DMS153 (cell line): ENCODE data around the gene ORMDL3.

Source experiments
- DNase-seq: peaks from one replicate; lab custom pipeline; 2025; lab: John Stamatoyannopoulos, UW

Gene ORMDL3

GRCh38 chr17:39927101-39927928, at the start of gene ORMDL3, which contains the start of gene LRRC3C:
Gene ORMDL3, minus strand, starts transcription at chr17:39927601. Its CDS starts 3,398 bp downstream, at chr17:39924203.
Gene LRRC3C, plus strand, starts transcription at chr17:39927732. Its CDS starts 13,792 bp downstream, at chr17:39941524.
- peak; percentile 73 for DNase-seq

- no peak for DNase-seq
These were observed 48.4 kb upstream of the ORMDL3 start for GRCh38 chr17:39975801-39976200.

DNA sequence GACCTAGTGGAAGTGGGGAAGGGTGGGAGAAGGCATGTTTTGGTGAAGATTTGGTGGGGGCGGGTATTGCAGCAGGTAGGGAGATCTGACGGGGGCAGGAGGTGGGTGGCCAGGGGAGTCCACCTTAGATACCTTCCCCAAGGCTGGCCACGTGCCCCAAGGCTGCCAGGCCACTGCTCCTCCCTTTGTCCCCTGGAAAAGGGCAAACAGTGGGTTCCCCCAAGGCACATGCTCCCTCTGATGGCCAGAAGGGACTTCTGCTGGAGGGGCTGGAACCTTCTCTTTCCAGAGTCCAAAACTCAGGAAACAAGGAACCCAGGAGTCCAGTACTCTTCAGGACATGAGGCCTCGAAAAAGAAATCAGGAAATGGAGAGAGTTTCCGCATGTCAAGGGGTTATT, 47.0 kb upstream of the ORMDL3 start:
- no peak for DNase-seq

GRCh38 chr17:39973496-39973895, 46.1 kb upstream of the ORMDL3 start:
- DNase-seq, result no peak

GRCh38 chr17:39972271-39972670, 44.9 kb upstream of the ORMDL3 start:
- DNase-seq, result no peak

DNA sequence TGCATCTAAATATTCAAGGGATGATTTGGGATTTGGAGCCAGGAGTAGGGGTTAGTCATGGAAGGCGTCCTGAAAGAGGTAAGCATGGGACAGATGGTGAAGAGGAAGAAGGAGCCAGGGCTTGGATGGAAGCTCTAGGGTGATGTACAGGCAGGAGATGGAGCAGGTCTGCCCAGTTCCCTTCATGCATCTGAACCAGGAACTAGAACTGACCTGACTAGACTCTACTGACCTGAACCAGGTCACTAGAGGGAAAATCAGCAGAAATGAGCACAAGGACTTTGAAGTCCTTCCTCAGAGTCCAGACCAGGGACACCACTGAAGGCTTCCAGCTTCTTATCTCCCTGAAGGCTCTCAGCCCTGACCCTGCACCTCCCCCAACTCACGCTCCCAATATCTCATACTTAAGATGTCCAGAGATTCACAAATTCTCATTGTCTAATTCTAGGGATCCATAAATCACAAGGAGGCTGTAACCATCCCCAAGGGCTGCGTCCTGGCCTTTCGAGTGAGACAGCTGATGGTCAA, 43.7 kb upstream of the ORMDL3 start:
- DNase-seq, result no peak

GRCh38 chr17:39970157-39970692, 42.8 kb upstream of the ORMDL3 start:
- DNase-seq, result no peak

DNA sequence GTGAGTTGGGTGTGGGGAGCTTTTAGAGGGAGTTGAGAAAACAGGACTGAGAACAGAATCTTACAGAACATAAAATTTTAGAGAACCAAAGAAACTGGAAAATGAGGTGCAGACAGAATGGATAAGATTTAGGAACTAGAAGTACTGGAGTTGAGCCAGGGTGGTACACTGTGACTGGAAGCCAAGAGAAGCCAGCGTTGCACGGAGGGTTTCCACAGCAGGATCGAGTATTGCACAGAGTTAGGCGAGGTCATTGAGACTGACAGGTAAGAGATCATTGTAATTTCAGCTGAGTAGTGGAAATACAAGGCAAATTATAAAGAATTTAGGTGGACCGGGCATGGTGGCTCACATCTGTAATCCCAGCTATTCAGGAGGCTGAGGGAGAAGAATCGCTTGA, 42.0 kb upstream of the ORMDL3 start:
- no peak for DNase-seq

GRCh38 chr17:39968761-39969160, 41.4 kb upstream of the ORMDL3 start:
- DNase-seq, result no peak

DNA sequence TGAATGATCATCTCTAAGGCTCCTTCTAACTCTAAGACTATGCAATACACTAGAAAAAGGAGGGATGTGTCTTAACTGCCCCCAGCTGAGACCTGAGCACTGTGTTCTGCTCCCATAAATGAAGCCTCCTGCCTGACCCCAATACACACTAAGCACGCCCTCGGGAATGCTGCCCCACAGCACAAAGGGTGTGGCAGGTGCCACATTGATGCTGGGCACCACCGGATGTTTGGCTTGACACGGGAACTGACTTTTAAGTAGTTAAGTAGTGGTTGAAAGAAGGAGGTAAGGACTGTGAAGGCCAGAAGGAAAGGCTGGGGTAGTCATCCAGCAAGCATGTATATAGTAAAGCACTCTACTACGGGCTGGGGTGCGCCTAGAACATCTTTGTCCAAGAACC, 39.4 kb upstream of the ORMDL3 start:
- DNase-seq, result no peak

DNA sequence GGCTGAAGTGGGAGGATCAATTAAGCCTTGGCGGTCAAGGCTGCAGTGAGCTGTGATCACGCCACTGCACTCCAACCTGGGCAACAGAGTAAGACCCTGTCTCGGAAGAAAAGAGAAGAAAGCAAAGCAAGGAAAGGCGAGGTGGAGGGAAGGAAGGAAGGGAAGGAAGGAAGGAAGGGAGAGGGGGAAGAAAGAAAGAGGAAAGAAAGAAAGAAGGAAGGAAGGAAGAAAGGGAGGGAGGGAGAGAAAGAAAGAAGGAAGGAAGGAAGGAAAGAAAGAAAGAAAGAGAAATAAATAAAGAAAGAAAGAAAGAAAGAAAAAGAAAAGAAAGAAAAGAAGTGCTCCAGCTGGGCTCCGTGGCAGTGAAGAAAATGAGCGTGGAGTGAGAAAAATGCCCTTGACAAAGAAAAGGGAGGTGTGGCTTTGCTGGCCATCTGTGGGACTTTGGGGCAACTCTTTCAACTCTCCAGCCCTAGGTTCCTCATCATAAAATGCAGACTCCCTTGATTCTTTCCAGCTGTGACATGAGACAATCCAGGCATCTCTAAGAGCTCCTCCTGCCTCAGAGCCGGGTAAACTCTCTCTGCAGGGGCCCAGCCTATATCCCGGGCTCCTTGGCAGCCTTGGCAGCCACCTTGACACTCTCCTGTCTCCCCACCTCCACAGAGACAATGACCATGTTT, 37.8 kb upstream of the ORMDL3 start:
- DNase-seq, result no peak

DNA sequence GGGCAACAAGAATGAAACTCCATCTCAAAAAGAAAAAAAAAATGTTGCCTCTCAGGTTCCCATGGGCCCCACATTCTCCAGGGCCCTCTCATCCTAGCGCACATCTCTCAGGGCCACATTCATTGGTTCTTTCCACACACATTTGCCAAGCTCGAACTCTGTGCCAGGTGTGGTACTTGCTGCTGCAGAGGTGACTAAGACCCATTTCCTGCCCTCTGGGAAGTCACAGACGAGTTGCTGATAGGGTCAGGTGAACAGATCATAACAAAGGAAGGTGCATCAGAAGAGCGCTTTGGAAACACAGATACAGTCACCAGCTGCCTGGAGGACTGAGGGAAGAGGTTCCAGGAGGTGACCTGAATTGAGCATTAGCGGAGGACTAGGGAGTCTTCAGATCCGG, 36.4 kb upstream of the ORMDL3 start:
- DNase-seq, result peak; percentile 48

GRCh38 chr17:39962642-39963220, 35.3 kb upstream of the ORMDL3 start, which contains the start of gene GSDMA:
Gene GSDMA, plus strand, starts transcription at chr17:39963004. Its CDS starts 2,684 bp downstream, at chr17:39965688.
- DNase-seq, result peak; percentile 53

DNA sequence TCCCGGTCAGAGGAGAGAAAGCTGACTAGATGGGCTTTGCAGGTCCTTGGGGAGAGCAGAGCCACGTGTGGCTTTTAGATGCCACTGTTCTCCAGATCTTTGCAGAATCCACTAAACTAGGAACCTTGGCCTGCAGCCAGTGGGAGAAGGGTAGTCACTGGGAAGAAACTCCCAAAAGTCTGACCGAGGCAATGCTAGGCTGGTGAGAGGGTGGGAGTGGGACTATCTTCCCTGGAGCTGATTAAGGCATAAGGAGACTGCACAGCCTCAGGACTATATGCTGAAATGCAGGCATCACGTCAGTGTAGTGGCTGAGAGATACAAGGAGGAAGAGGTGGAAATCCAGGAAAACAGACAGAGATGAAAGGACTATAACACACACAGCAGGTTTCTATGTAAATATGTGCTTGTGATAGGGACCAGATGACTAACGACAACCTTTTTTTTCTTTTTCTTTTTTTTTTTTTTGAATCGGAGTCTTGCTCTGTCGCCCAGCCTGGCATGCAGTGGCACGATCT, 33.2 kb upstream of the ORMDL3 start:
- peak; percentile 12 for DNase-seq

DNA sequence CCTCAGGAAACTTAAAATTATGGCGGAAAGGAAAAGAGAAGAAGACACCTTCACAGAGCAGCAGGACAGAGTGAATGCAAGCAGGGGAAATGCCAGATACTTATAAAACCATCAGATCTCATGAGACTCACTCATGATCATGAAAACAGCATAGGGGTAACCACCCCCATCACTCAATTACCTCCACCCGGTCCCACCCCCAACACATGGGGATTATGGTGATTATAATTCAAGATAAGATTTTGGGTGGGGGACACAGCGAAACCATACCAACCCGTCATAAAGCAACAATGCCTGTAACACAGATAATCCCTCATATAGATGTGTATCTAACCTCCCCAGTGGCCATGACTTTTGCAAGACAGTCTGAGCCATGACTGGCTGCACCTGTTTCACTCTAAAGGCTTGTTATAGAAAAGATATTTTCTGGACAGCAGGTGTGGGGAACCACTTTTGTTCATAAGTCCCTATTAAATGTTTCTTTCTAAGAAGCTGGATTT, 28.4 kb upstream of the ORMDL3 start:
- no peak for DNase-seq

- no peak for DNase-seq
These were observed 27.5 kb upstream of the ORMDL3 start for GRCh38 chr17:39954876-39955275.

- DNase-seq, result no peak
These were observed 26.1 kb upstream of the ORMDL3 start for GRCh38 chr17:39953471-39953888.

DNA sequence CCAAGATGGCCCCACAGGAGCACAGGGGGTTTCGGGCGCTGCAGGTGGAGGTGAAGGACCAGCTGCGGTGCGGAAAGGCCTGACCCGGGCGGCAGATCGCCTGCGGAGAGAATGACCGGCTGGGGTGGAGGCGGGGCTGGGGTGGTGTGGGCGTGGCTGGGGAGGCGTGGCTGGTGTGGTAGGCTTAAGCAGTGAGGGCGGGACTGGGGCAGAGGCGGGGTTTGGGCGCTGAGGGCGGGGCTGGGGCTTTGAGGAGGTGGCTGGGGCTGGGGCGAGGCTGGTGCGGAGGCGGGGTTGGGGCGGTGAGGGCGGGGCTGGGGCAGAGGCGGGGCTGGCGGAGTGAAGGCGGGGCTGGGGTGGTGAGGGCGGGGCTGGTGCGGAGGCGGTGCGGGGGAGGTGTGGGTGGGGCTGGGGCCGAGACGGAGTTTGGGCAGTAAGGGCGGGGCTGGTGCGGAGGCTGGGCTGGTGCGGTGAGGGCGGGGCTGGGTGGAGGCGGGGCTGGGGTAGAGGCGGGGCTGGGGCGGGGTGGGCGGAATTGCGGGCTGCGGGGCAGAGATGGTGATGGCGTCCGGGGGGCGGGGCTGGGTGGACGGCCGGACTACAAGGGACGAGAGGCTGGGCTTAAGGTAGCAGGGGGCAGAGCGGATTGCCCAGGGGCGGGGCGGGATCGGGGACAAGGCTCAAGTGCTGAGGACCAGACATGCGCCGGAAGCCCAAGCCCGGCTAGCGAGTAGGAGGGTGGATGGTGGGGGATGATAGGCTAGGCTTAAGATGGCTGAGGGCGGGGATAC, 25.5 kb upstream of the ORMDL3 start:
- DNase-seq, result peak; percentile 93

DNA sequence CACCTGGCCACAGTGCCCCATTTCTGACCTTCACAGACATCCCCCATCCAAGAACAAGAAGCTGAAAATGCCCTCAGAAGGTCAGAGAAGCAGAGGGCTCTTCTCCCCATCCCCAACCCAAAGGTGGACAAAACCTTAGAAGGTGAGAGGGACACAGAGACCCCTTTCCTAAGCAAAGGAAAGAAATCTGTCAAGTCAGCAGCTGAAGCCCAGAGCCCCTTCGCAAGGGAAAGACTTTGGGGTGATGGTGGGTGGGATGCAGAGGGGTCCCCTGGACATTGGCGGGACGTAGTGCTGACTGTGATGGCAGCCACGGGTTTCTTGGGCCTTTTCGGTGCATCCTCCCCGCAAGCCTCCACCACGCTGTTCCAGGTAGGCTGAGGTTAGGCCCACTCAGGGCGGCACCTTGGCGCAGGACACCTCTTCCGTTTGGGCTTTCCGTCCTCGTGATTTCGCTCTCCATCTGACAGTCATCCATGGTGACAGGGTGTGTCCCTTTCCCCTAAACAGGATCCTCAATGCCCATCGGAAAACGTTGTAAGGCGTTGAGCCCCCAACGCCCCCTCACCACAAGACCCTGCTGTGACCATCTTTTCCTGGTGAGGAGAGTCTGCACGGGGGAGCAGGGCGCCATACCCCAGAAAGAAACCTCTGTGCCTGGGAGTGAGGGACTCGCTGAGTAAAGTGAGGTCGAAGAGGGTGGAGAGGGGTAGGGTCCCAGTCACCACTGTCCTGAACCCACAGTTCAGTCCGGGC, 24.7 kb upstream of the ORMDL3 start:
- no peak for DNase-seq

- no peak for DNase-seq
These were observed 23.5 kb upstream of the ORMDL3 start for GRCh38 chr17:39950871-39951348.
